PFSK-1 (cell line): ENCODE data around the gene RASSF7.

Experiments
- FOXP2 ChIP-seq: optimal IDR thresholded peaks from 2 replicates; pipeline ENCODE3; 2011; ENCODE audit warnings: borderline replicate concordance, control low read depth, inconsistent platforms; ENCODE audit not compliant: insufficient read depth; ENCODE audit errors: extremely low read length, extremely low read depth
- POLR2AphosphoS5 ChIP-seq: IDR thresholded peaks from 2 replicates; pipeline ENCODE4 v1.6.1; 2012; ENCODE audit warnings: low read depth, mild to moderate bottlenecking, control low read depth, low read length, moderate library complexity
- SIN3A ChIP-seq: IDR thresholded peaks from 2 replicates; pipeline ENCODE4 v1.6.1; 2012; ENCODE audit warnings: mild to moderate bottlenecking, low read length, moderate library complexity, borderline replicate concordance; ENCODE audit not compliant: insufficient read depth
- TAF1 ChIP-seq: IDR thresholded peaks from 2 replicates; pipeline ENCODE4 v1.6.1; 2012; ENCODE audit warnings: low read length, control low read depth, borderline replicate concordance; ENCODE audit not compliant: insufficient read depth
- TF ChIP-seq, protein P1 (sequence below), 2 experiments: IDR thresholded peaks; 2 replicates each; pipeline versions ENCODE4 v1.6.1 to v1.8.0; 2011 to 2012; ENCODE audit warnings: low read depth in 2 of 2, low read length in 2 of 2, control low read depth in 1 of 2, inconsistent platforms in 1 of 2, mild to moderate bottlenecking in 1 of 2, moderate library complexity in 1 of 2; ENCODE audit not compliant: insufficient read depth in 1 of 2

The RASSF7 gene

DNA sequence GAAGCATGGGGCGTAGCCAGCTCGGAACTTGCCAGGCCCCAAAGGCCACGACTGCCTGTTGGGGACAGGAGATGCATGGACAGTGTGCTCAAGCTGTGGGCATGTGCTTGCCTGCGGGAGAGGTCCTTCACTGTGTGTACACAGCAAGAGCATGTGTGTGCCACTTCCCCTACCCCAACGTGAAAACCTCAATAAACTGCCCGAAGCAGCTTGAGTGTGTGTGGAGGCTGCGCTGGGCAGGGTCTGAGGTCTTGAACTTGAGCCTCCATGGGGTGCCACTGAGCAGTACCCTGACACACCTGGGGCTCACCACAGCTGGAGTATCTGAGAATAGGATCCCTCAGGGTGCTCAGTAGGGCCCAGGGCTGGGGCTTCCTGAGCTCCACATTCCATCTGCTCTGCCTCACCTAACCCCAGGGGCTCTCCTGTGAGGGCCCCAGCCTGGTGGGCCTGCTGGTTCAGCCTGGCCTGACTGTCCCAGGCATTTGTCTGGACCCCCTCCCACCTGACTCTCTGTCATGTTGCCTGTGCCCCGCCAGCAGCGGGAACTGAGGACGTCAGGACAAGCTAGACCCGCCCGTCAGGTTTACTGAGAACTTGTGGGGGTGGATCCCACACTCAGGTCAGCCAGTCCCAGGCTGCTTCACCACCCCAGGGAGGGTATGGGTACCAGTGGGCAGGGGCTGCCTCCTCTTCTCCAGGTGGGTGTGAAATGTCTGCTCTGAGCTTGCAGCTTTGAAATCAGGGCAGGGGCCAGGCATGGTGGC is 3.2 kb downstream of the RASSF7 start:
- TF ChIP-seq SIN3A: no peak
- no peak for TF ChIP-seq POLR2AphosphoS5
- no peak for TF ChIP-seq FOXP2
- no peak for TF ChIP-seq TAF1
- TF ChIP-seq, protein P1, sequence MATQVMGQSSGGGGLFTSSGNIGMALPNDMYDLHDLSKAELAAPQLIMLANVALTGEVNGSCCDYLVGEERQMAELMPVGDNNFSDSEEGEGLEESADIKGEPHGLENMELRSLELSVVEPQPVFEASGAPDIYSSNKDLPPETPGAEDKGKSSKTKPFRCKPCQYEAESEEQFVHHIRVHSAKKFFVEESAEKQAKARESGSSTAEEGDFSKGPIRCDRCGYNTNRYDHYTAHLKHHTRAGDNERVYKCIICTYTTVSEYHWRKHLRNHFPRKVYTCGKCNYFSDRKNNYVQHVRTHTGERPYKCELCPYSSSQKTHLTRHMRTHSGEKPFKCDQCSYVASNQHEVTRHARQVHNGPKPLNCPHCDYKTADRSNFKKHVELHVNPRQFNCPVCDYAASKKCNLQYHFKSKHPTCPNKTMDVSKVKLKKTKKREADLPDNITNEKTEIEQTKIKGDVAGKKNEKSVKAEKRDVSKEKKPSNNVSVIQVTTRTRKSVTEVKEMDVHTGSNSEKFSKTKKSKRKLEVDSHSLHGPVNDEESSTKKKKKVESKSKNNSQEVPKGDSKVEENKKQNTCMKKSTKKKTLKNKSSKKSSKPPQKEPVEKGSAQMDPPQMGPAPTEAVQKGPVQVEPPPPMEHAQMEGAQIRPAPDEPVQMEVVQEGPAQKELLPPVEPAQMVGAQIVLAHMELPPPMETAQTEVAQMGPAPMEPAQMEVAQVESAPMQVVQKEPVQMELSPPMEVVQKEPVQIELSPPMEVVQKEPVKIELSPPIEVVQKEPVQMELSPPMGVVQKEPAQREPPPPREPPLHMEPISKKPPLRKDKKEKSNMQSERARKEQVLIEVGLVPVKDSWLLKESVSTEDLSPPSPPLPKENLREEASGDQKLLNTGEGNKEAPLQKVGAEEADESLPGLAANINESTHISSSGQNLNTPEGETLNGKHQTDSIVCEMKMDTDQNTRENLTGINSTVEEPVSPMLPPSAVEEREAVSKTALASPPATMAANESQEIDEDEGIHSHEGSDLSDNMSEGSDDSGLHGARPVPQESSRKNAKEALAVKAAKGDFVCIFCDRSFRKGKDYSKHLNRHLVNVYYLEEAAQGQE (IDR thresholded peaks at IDR 0.05; ENCODE audit: insufficient read depth in 1 of 2, low read depth in 2 of 2, low read length in 2 of 2): no peak

DNA sequence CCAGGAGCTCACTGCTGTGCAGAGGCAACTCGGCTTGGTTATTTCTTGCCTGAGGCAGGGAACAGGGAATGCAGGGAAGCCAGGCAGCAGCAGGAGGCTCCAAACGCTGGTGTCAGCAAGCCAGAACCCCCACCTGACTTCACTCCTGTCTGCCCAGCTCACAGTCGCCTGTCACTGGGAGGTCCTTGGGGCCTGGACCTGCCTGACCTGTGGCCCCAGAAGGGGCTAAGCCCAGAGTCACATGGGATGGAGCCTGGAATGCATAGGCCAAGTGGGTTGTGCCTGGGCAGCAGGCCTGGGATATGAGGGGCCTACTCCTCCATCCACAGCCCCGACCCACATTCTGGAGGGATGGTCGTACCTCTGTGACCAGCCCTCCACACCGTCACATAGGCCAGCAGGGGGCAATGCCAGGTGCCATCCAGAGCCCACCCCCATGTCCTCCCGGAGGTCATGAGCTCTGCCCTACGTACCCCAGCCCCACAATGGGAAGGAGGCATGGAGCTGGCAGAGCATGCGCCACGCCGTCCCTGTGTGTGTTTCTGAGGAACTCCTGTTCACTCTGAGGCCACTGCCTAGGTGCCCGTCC is 5.2 kb downstream of the RASSF7 start:
- 0 out of 2 replicates have a peak, but pooled peaks have one; percentile 40 for TF ChIP-seq POLR2AphosphoS5
- TF ChIP-seq TAF1: no peak
- TF ChIP-seq, protein P1 (IDR thresholded peaks at IDR 0.05; ENCODE audit: insufficient read depth in 1 of 2, low read depth in 2 of 2, low read length in 2 of 2): no peak
- no peak for TF ChIP-seq FOXP2
- TF ChIP-seq SIN3A: no peak

DNA sequence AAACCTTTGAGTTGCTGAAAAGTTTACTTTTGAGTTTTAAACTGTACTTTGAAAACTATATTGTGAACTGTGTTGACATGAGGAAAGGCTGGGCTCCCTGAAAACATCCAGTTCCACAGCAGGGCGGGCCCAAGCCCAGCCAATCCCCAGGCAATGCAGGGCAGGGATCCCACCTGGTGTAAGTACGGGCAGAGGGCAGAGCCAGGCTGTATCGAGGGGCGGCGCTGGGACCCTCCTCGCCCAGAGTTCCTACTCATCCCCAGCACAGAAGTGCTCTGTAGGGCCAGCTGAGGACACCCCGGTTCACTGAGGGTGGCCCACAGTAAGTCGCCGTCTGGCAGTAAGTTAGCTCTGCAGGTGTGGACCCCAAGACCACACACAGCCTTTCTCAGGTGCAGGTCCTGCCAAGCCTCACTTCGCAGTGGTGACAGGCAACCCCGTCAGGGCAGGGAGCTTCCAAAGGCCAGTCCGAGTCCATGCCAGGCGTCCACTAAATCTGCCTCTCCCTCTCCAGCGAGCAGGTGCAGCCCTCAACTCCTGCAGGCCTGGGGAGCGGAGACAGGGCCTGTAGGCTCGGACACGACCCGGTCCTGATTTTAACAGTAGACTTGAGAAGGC is 6.3 kb downstream of the RASSF7 start:
- TF ChIP-seq SIN3A (no peak), TAF1 (no peak), FOXP2 (no peak), POLR2AphosphoS5 (no peak)
- TF ChIP-seq, protein P1 (IDR thresholded peaks at IDR 0.05; ENCODE audit: insufficient read depth in 1 of 2, low read depth in 2 of 2, low read length in 2 of 2): no peak

DNA sequence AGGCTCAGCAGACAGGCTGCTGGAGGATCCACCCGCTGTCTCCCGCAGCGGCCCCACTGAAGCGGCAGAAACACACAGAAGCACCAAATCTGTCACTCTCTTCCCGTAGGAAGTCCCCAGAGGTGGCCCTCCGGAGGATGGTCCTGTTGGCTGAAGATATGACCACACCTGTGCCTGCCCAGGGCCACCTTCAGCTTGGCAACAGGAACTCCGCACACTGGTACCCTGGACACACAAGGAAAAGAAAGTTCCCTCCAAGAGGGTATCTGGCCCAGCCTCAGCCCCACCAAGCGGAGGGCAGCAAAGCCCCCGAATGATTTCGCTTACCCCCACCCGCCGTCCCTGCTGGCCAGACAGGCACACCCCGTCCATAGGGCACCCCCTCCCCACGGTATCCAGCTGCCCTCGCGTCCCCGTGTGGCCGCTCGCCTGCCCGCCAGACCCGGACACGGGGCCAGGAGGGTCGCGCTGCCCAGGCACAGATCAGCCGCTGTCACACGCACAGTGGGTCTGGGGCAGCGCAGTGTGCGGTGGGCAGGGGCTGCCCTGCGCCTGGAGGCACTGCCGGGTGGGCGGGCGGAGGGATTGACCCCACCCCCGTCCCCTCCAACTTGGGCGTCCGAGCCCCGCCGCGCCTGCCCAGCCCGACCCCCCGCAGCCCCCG is 7.0 kb downstream of the RASSF7 start:
- peak; percentile 3 for TF ChIP-seq FOXP2
- no peak for TF ChIP-seq TAF1
